SU-DHL-6 (cell line): ENCODE data around the gene OLR1.

Experiments used
- EZH2phosphoT487 ChIP-seq: fragments of 200-600 bp; sonication (generic), shearing (Covaris generic); conservative IDR thresholded peaks from 2 replicates; pipeline ENCODE4 v1.6.1; 2018; ENCODE audit warnings: mild to moderate bottlenecking, antibody characterized with exemption, low read length, moderate library complexity, mixed read lengths
- TF ChIP-seq, protein P1 (sequence below): fragments of 200-600 bp; sonication (generic); IDR thresholded peaks from one replicate; pipeline ENCODE4 v1.5.1; 2017; ENCODE audit warnings: antibody characterized with exemption, mild to moderate bottlenecking, low read length, moderate library complexity; ENCODE audit not compliant: insufficient read depth, poor library complexity, severe bottlenecking

DNA sequence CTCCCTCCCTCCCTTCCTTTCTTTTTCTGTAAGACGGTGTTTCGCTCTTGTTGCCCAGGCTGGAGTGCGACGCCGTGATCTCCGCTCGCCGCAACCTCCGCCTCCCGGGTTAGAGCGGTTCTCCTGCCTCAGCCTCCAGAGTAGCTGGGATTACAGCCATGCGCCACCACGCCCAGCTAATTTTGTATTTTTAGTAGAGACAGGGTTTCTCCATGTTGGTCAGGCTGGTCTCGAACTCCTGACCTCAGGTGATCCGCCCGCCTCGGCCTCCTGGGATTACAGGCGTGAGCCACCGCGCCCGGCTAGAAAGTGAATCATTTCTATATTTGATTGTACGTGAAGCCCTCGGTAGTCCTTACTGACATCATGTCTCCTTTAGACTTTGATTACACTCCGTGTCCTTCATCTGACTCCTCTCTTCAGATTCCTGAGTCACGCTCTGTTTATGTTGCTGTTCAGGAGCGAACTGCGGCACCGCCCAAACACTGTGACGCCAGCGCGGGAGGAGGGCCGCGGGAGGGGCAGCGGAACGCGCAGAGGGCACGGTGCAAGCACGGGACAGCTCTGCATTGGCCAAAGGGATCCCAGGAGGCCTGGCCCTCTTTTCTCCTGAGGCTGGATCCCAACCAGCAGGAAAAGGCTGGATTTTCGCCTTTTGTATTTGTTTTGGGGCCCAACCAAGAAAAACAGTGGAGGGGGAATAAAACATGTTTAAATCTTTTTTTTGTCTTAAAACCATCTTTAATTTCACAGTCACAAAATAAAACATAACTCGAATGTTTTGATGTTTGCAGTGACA, 40.2 kb upstream of the OLR1 start:
- TF ChIP-seq EZH2phosphoT487 = no peak
- TF ChIP-seq, protein P1, sequence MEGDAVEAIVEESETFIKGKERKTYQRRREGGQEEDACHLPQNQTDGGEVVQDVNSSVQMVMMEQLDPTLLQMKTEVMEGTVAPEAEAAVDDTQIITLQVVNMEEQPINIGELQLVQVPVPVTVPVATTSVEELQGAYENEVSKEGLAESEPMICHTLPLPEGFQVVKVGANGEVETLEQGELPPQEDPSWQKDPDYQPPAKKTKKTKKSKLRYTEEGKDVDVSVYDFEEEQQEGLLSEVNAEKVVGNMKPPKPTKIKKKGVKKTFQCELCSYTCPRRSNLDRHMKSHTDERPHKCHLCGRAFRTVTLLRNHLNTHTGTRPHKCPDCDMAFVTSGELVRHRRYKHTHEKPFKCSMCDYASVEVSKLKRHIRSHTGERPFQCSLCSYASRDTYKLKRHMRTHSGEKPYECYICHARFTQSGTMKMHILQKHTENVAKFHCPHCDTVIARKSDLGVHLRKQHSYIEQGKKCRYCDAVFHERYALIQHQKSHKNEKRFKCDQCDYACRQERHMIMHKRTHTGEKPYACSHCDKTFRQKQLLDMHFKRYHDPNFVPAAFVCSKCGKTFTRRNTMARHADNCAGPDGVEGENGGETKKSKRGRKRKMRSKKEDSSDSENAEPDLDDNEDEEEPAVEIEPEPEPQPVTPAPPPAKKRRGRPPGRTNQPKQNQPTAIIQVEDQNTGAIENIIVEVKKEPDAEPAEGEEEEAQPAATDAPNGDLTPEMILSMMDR = no peak
